ENCODE measurements around the gene C16orf54.
A peak's percentile ranks its signal among the peaks of the same experiment; 100 is the strongest.
"Not testable (repeated sequence)": the region's sequence is repeated elsewhere in the genome, so short reads cannot be mapped to it uniquely, and the experiment has no call there.

C16orf54 gene

GRCh38 chr16:29719063-29719462 is 26.7 kb downstream of the C16orf54 start:
- DNase-seq (ENCODE audit: low read depth, low spot score) = no peak
- no peak overlapping the region for H3K4me3 ChIP-seq (ENCODE audit: low read length)

GRCh38 chr16:29717113-29717512 is 28.7 kb downstream of the C16orf54 start:
- no peak overlapping the region for H3K4me3 ChIP-seq (ENCODE audit: low read length)
- no peak for DNase-seq (ENCODE audit: low read depth, low spot score)

GRCh38 chr16:29714972-29715371 is 30.8 kb downstream of the C16orf54 start:
- DNase-seq (ENCODE audit: low read depth, low spot score) = no peak
- H3K4me3 ChIP-seq (ENCODE audit: low read length) = no peak overlapping the region

- DNase-seq (ENCODE audit: low read depth, low spot score) = no peak
- no peak overlapping the region for H3K4me3 ChIP-seq (ENCODE audit: low read length)
These were observed 31.4 kb downstream of the C16orf54 start for GRCh38 chr16:29714396-29714795.

- DNase-seq (ENCODE audit: low read depth, low spot score) = no peak
- H3K4me3 ChIP-seq (ENCODE audit: low read length) = no peak overlapping the region
These were observed 33.0 kb downstream of the C16orf54 start for GRCh38 chr16:29712809-29713208.

GRCh38 chr16:29710227-29711219 is 35.3 kb downstream of the C16orf54 start:
- H3K4me3 ChIP-seq (ENCODE audit: low read length) = no peak overlapping the region
- DNase-seq (ENCODE audit: low read depth, low spot score) = peak; percentile 76

- not testable (repeated sequence) for DNase-seq (ENCODE audit: low read depth, low spot score); H3K4me3 ChIP-seq (ENCODE audit: low read length)
These were observed 36.1 kb downstream of the C16orf54 start for GRCh38 chr16:29709657-29710056.

GRCh38 chr16:29708917-29709600 is 36.7 kb downstream of the C16orf54 start:
- no peak for DNase-seq (ENCODE audit: low read depth, low spot score)
- no peak overlapping the region for H3K4me3 ChIP-seq (ENCODE audit: low read length)

- DNase-seq (ENCODE audit: low read depth, low spot score); H3K4me3 ChIP-seq (ENCODE audit: low read length): not testable (repeated sequence)
These were observed 38.6 kb downstream of the C16orf54 start for GRCh38 chr16:29707160-29707559.

GRCh38 chr16:29705030-29705429 is 40.8 kb downstream of the C16orf54 start:
- no peak overlapping the region for H3K4me3 ChIP-seq (ENCODE audit: low read length)
- no peak for DNase-seq (ENCODE audit: low read depth, low spot score)

GRCh38 chr16:29702269-29702668 is 43.5 kb downstream of the C16orf54 start:
- DNase-seq (ENCODE audit: low read depth, low spot score) = no peak
- no peak overlapping the region for H3K4me3 ChIP-seq (ENCODE audit: low read length)

GRCh38 chr16:29701214-29701555 is 44.6 kb downstream of the C16orf54 start:
- DNase-seq (ENCODE audit: low read depth, low spot score) = no peak

GRCh38 chr16:29700253-29700987 is 45.4 kb downstream of the C16orf54 start:
- DNase-seq (ENCODE audit: low read depth, low spot score) = peak; percentile 67
- H3K4me3 ChIP-seq (ENCODE audit: low read length) = no peak overlapping the region

More at GRCh38 chr16:29701214-29701555, 44.6 kb downstream of the C16orf54 start:
- no peak overlapping the region for H3K4me3 ChIP-seq (ENCODE audit: low read length)

GRCh38 chr16:29699324-29700219 is 46.2 kb downstream of the C16orf54 start:
- no peak for DNase-seq (ENCODE audit: low read depth, low spot score)
- no peak overlapping the region for H3K4me3 ChIP-seq (ENCODE audit: low read length)

- no peak overlapping the region for H3K4me3 ChIP-seq (ENCODE audit: low read length)
- no peak for DNase-seq (ENCODE audit: low read depth, low spot score)
These were observed 47.1 kb downstream of the C16orf54 start for GRCh38 chr16:29698484-29699323.

- no peak for DNase-seq (ENCODE audit: low read depth, low spot score)
- H3K4me3 ChIP-seq (ENCODE audit: low read length) = no peak overlapping the region
These were observed 47.7 kb downstream of the C16orf54 start for GRCh38 chr16:29698042-29698441.

GRCh38 chr16:29697391-29697790 is 48.4 kb downstream of the C16orf54 start:
- DNase-seq (ENCODE audit: low read depth, low spot score) = no peak
- no peak overlapping the region for H3K4me3 ChIP-seq (ENCODE audit: low read length)

- no peak for DNase-seq (ENCODE audit: low read depth, low spot score)
- no peak overlapping the region for H3K4me3 ChIP-seq (ENCODE audit: low read length)
These were observed 48.9 kb downstream of the C16orf54 start for GRCh38 chr16:29696881-29697331.

All from Jurkat, Clone E6-1 (cell line).